GM18520 (cell line): ENCODE results near the gene TGM2.

Experiments used
- ATAC-seq: cut with Tn5 transposase; IDR thresholded peaks from one replicate; pipeline ENCODE4 v1.9.1; 2021; ENCODE audit not compliant: unreplicated experiment

TGM2 gene

DNA sequence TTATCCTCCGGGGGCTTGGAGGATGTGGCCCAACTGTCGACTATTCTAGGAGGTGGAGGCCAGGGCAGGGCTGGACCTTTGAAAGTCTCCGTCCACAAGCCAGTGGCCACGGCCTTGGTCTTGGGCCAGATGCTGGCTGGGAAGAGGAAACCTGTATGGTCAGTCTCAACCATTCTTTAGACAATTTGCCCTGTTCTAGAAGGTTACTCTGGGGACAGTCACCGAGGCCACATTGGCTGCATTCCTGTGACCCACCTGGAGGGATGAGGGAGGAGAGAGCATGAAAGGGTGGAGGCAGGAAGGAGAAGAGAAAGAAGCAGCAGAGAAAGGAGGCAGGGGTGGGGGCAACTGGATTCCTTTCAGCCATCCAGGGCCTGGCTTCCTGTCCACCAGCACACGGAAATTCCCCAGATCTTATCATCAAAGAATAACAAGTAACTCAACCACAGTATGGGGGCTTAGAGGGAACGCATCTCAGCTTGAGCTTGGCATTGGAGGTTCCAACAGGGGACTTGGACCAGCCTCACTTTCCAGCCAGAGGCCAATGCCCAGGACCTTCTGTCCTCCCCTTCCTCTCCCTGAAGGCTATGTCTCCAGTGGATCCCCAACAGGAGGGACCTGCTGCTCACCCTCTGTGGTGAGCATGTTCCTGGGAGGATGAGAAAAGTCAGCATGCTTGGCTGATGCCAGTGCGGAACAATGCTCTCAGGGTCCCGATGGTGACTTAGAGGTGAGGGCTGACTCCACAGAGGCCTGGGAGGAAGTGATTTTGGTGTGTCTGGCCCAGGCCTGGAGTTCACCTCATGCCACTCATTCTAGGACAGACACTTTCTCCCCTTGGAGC is 30.4 kb downstream of the TGM2 start:
- ATAC-seq = no peak

DNA sequence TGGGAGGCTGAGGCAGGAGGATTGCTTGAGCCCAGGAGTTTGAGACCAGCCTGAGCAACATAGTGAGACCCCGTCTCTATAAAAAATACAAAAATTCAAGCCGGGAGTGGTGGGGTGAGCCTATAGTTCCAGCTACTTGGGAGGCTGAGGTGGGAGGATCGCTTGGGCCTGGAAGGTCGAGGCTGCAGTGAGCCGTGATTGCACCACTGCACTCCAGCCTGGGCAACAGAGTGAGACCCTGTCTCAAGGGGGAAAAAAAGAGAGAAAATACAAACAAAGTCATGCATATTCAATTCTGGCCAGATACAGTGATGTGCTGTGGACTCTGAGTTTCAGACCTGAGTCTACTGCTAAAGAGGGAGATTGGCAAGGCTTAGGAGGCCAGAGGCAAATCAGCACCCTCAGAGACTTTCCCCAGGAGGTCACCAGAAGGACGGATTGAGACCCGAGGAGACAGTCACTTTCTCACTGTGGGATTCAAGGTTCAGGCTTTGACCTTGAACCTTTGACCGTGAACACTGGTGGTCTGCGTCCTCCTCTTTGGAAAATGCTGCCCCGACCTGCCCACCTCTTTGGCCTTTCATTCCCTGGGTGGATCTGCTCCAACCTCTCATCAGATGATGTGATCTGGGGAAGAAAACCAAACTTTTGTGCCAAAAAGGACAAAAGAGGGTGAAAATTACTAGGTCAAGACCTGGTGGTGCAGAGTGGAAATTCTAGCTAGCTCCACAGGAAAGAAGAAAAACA is 31.2 kb downstream of the TGM2 start:
- ATAC-seq = no peak

DNA sequence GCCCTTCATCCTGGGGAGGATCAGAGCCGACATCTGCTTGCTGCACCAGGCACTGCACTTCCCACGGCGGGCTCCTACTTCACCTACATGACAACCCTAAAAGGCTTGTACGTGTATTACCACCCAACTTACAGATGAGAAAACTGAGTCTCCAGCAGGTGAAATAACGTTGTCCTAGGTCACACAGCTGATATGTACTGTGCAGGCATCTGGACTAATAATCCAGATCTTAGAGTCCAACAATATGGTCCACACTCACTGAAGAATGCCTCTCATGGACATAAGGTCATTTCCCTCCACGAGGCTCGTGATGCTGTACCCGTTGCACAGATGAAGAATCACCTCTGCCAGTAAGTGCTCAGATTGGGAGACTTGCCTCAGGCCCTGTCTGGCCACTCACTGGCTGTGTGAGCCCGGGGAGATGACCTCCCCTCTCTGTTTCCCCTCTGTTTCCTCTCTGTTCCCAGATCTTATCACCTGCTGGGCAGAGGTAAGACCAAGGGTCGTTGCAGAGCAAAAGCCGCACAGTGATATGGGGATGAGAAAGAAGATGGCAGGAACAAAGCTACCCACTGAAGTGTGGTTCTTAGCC is 32.1 kb downstream of the TGM2 start:
- ATAC-seq = no peak

DNA sequence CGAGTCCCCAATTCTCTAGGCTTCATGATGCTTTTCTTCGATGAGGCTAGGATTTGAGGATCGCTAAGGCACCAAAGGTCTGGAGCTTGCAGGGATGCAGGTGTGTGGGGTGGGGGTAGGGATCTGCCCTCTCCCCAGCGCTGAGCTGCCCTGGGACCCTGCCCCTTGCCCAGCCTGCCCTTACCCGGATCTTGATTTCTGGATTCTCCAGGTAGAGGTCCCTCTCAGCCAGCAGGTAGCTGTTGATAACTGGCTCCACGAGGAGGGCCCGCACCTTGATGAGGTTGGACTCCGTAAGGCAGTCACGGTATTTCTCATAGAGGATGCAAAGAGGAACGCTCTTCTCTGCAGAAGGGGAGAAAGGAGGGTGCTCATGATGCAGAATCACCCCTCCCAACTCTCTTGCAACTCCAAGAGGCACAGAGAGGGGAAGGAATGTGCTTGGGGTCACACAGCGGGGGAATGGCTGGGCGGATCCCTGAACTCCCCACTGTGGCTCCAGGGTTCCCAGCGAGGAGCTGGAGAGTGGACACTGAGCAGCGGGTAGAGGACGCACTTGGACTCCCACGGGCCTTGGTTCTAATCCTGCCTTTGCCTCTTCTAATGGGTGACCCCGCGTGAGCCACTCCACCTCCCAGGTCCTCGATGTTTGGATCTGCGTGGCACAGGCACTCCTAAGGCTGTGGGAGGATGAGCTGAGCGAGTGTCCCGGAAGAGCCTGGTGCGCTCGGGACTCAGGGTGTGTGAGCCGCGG is 32.7 kb downstream of the TGM2 start:
- ATAC-seq = no peak

DNA sequence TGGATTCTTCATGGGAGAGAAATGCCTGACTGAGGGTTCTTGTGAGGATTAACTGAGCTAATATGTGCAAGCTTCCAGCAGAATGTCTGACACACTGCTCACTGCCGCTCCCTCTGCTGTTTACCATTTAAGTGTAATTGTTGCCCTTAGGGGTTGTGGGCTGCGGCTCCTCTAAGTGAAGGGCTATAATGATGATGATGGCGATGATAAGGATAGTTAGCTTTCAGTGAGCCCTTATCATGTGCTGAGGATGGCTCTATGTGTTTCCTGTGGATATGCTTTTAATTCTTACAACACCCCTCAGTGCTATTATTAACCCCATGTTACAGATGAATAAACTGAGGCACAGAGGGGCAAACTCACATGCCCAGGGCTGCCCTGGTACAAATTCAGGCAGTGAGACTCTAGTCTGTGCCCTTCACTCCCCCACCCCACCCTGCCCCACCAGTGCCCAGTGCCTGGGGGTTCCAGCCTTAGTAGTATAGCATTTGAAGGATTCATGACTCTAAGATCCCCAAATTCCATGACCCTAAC is 33.4 kb downstream of the TGM2 start:
- ATAC-seq = no peak

DNA sequence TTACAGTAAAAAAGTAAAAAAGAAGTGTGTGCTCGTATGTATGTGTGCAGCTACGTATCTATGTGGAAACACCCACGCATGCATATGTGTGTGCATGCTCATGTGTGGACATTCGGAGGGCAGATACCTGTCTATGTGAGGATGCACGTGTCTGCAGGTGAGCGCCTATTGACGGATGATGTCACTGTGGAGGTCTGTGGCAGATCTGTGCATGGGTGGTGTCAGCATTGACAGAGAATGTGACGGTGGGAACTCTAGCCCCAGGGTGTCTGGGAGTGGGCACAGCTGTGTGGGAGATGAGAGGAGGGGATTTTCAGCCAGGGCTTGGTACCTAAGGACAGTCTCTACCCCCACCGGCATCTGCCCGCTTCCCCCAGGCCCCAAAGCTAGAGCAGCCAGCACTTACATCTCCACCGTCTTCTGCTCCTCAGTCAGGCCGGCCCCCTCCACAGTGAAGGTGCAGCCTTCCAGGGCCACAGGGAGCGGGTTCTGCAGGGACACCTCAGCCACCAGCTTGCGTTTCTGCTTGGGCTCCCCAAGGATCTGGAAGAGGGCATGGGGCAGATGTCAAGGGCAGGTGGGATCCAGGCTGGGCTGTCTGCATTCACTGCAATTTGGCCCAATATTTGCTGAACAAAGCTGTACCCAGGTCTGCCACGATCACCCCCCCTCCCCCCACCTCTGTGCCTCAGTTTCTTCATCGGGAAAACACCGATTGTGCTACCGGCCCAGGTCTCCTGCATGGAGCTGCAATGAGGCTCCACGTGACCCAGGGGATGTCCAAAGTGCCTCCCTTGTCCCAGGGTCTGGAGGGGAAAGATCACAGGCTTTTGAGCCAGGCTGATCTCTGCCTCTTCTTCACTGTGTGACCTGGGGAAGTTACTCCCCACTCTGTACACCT is 34.1 kb downstream of the TGM2 start:
- no peak for ATAC-seq

DNA sequence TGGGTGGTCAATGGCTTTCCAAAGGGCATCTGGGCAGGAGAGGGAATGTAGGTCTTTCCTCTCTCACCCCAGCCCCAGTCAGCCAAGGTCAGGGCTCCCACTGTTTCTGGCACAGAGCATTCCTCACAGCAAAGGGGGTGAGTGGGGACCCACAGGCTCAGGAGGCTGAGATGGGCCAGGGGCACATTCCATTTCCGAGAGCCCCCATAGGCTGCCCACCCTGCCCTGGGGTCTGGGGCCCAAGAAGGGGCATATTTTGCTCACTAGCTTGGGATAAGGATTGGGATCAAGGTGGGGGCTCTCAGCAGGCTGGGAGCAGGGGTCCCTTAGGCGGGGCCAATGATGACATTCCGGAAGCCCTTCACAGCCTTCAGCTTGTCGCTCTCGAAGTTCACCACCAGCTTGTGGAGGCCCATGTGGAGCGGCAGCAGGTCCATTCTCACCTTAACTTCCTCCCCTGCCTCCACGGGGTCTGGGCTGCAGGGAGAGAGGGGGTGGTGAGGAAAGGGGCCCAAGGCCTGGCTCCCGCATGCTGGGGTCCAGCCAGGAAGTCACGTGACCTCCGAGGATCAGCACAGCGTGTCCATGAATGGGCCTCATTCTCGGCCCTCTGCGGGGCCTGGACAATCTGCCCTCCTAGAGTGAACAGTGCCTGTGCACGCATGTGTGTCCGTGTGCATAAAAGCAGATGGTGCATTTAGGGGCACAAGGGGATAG is 35.0 kb downstream of the TGM2 start:
- no peak for ATAC-seq

DNA sequence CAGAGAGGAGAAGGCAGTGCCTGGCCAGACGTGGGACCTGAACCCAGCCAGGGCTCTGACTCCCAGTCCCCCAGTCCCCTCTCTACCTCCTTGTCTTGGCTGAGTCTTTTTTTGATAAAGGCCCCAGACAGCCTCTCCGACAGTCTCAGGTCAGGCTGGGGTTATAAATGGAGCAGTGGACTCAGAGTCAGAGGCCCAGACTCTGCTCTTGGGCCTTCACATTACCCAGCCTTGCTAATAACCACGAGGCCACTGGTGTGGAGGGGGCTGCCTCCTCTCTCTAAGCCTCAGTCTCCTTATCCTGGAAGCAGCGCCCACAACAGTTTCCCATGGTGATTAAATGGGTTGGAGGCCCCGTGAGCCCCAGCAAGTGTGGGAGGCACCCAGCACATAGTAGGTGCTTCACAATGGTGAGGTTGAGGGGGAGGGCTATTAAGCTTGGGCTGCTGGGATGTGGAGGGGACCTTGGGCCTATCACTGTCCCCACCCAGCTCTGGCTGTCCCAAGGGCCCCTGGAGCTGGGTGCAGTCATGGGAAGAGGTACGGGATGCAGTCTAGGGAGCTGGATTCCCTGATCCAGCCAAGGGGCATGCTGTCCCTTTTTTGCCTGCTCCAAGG is 35.7 kb downstream of the TGM2 start:
- no peak for ATAC-seq

DNA sequence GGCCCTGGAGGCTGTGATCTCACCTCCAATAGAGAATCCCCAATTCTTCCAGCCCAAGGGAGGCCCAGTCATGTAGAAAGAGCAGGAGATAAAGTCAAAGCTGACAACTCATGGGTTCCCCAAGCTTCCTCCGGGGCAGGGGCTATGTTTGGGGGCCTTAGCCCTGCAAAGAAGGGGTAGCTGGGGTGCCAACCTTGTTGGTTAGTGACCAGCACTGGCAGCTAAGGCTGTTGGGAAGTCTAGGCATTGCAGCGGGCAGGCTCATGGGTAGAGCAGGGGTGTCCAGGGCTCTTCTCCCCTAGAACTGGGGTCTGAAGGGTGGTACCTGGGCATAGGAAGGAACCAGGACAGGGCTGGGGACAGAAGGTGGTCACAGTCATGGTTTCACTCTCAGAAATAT is 36.4 kb downstream of the TGM2 start:
- ATAC-seq = no peak

DNA sequence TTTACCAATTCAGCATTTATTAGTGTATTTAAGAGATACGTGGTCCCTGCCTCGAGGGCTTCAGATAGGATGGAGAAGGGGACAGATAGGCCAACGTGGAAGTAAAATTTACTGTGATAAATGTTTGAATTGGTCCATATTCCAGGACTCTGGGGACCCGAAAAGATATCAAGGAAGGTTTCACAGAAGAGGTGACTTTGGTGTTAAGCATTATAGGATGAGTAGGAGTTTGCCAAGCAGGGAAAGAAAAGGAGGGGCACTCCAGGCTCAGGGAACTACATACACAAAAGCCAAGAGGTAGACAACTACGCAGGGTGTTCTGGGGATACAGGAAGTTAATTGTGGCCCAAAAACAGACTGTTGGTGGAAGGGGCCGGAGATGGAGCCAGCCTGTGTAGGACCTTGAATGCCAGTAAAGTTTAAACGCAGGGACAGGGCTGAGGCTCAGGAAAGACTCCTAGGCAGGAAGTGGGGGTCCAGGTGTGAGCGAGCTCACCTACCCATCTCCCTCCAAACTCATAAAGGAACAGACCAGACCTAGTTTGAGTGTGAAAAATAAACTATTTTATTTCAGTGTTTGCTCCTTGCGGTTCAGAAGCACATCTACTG is 37.0 kb downstream of the TGM2 start:
- ATAC-seq = no peak

DNA sequence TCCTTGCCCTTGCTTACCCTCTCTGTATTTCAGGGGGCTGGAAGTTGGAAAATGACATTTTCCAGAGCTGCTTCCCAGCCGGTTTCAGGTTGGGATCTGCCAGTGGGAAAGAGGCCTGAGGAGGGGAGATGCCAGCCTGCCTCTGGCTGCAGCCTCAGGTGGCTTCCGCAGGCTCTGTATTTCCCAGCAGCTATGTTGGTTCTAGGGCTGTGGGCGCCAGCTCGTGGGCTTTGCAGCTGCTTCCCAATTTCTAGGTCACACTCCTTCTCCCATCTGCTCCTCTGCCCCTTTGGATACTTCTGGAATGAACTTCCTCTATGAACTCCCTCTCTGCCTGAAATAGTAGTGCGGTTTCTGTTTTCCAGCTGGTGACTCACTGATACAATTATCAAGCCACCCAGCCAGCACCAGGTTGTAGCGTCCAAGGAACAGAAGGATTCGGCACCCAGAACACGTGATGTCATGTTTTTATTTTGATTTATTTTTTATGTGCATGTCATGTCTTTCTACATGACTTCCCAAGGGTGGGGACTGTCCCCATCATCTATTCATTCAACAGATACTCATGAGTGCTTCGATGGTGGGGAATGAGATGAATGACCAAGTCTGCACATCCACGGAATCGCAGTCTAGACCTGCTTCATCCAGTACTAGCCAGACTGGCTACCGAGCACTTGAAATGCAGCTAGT is 38.0 kb downstream of the TGM2 start:
- ATAC-seq = no peak

DNA sequence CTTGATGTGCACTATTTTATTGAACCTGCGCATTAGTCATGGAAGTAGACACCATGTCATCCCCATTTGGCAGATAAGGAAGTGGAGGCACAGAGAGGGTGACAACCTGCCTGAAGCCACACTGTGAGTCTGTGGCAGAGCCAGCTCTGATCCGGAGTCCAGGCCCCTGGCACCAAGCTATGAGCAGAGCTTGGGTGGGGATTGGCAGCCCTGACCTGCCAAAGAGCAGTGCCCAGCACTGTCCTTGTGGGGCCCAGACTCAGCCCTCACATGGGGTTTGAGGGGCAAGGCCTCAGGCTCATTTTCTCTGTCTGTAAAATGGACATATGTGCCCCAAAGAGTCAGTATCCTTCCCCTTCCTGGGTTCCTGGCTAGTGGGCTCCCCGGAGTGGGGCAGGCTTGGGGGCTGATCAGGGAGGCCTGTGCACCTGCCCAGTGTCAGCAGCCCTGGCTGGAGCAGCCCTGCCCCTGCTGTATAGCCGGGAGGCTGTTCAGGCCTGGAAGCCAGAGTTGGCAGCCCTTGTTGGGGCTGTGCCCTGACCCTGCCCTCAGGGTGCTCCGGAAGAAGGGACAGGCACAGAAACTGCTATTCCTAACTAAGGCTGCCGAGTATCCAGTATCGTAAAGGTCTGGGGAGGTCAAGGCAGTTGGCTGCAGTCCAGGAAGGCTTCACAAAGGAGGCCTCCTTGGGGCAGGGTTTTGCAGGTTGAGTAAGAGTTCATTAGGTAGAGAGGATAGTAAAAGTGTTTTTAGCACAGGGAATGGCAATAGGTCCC is 38.7 kb downstream of the TGM2 start:
- no peak for ATAC-seq

DNA sequence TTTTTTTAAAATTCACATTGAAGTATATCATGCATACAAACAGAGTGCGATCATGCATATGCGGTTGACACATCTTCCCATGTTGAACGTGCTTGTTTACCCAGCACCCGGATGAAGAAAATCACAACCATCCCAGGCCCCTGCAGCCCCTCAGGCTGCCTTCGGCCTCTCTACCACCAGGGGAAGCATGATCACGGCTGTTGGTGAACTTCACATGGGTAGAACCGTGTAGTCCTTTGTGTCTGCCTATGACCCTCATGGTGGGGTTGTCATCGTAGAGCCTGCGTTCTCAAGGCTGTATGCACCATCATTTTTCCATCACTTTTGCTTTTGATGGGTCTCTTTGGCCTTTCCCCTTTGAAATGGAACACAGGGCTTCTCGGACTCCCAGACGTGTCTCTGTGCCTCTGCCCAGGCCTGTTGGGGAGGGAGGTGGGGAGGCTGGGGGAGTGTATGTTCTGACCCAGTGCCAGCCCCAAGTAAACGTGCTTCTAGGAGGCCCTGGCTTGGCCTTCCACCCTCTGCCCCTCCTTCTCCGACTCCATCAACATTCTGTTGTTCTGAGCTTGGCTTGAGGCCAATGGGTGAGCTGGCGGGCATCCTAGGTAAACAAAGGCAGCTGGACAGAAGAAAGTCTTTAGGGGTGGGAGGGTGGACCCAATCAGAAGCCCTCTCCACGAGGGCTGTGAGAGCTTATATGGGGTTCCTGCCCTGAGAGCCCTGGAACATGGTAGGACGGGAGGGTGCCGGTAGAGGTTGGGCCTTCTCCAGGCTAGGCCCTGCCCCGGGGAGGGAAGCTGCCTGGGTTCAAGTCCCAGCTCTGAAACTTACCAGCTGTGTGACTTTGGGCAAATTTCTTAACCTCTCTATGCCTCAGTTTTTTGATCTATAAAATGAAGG is 39.7 kb downstream of the TGM2 start:
- ATAC-seq = no peak

DNA sequence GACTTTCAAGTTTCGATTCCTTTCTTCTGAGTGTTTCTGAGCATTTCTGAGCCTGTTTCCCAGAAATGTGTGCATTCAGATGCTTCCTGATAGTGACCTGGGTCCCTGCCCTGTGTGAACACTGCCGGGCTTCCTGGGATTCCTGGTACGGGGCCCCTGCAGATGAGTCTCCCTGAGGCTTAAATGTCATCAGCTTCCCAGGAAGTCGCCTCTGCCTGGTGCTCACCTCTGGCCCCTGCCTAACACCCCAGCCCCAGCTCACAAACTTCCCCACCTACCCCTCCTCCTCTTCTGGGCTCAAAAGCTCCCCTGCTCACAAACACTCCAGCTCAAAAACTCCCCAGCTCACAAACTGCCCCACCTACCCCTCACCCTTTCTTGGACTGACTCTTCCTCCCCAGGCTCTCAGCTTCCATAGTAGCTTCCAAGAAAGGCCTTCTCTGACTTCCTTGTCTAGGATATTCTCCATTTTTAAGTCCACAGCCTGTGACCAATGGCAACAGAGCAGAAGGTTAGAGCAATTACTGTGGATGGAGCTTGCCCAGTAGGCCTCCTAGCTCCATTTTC is 42.0 kb downstream of the TGM2 start:
- ATAC-seq = no peak

DNA sequence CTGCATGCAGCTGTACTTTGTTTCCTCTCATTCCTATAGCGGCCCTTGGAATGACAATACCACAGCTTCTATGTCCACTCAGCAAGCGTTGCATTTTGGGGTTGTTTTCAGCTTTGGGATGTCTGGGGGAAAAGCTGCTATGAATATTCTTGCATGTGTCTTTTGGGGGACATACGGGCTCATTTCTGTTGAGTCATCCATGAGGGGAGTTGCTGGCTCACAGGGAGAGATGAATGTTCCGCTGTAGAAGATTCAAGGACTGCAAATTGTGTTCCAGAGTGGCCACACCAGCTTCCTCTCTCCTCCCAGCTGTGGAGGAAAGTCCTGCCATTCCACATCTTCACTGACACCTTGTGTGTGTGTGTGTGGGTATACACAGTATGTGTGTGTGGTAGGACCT is 43.3 kb downstream of the TGM2 start:
- no peak for ATAC-seq

DNA sequence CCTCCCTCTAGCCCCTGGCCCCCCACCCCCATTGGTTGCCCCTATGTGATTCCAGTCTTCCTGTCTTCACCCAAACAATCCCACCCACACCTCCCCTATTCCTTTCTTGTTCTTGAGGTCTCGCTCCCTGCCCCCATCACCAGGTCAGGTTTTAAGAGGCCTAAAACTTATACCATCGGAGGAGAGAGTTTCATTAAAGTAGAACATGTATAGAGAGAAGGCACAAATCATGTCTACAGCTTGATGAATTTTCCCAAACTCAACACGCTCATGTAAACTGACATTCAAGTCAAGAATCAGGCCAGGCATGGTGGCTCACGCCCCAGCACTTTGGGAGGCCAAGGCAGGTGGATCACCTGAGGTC is 44.5 kb downstream of the TGM2 start:
- ATAC-seq = no peak
